SK-N-SH treated with all-trans-retinoic acid at 6 μM for 48 hours (cell line): ENCODE data around the gene MNAT1.

Experiments
- ATAC-seq: fragments of 200-7000 bp; cut with Tn5 transposase; 3 replicates; pipeline ENCODE4 v1.9.1; 2020; ENCODE audit warnings: mild to moderate bottlenecking, moderate library complexity
- ARNTL ChIP-seq: fragments of 450-650 bp; formaldehyde crosslinking; IDR thresholded peaks from 2 replicates; pipeline ENCODE4 v1.5.0; 2020; ENCODE audit warnings: low read depth, mild to moderate bottlenecking, moderate library complexity, borderline replicate concordance
- BACH2 ChIP-seq: fragments of 250-450 bp; sonication (Bioruptor Pico); IDR thresholded peaks from 2 replicates; pipeline ENCODE4 v1.9.0; 2021; ENCODE audit warnings: mild to moderate bottlenecking, borderline replicate concordance
- CREB5 ChIP-seq: fragments of 250-450 bp; sonication (Bioruptor Pico); IDR thresholded peaks from 2 replicates; pipeline ENCODE4 v1.5.1; 2020; ENCODE audit warnings: low read depth, mild to moderate bottlenecking, moderate library complexity
- CSDC2 ChIP-seq: fragments of 250-450 bp; sonication (Bioruptor Pico); IDR thresholded peaks from 2 replicates; pipeline ENCODE4 v1.5.0; 2020; ENCODE audit warnings: mild to moderate bottlenecking, moderate library complexity
- CSRNP3 ChIP-seq: fragments of 250-450 bp; sonication (Bioruptor Pico); IDR thresholded peaks from 2 replicates; pipeline ENCODE4 v1.5.1; 2021; ENCODE audit warnings: mild to moderate bottlenecking, moderate library complexity
- ESRRG ChIP-seq: fragments of 250-450 bp; sonication (Bioruptor Pico); IDR thresholded peaks from 2 replicates; pipeline ENCODE4 v1.6.1; 2021; ENCODE audit warnings: mild to moderate bottlenecking
- GLIS3 ChIP-seq: fragments of 250-450 bp; sonication (Bioruptor Pico); IDR thresholded peaks from 2 replicates; pipeline ENCODE4 v1.5.0; 2020; ENCODE audit warnings: mild to moderate bottlenecking, moderate library complexity
- ISL1 ChIP-seq: fragments of 250-450 bp; sonication (Bioruptor Pico); IDR thresholded peaks from 2 replicates; pipeline ENCODE4 v2.1.2; 2022; ENCODE audit warnings: mild to moderate bottlenecking, moderate library complexity
- OSR1 ChIP-seq: fragments of 250-450 bp; sonication (Bioruptor Pico); IDR thresholded peaks from 2 replicates; pipeline ENCODE4 v1.8.0; 2022; ENCODE audit warnings: moderate library complexity, mild to moderate bottlenecking, inconsistent platforms
- PATZ1 ChIP-seq: fragments of 250-450 bp; sonication (Bioruptor Pico); IDR thresholded peaks from 2 replicates; pipeline ENCODE4 v1.8.0; 2020; ENCODE audit warnings: mild to moderate bottlenecking, moderate library complexity, borderline replicate concordance
- POU6F1 ChIP-seq: fragments of 250-450 bp; sonication (Bioruptor Pico); IDR thresholded peaks from 2 replicates; pipeline ENCODE4 v1.8.0; 2021; ENCODE audit warnings: low read depth, mild to moderate bottlenecking, moderate library complexity, borderline replicate concordance
- PPARA ChIP-seq: fragments of 250-450 bp; sonication (Bioruptor Pico); IDR thresholded peaks from 2 replicates; pipeline ENCODE4 v1.5.0; 2020; ENCODE audit warnings: mild to moderate bottlenecking, borderline replicate concordance
- RARB ChIP-seq: fragments of 250-450 bp; sonication (Bioruptor Pico); IDR thresholded peaks from 2 replicates; pipeline ENCODE4 v1.8.0; 2021; ENCODE audit warnings: mild to moderate bottlenecking, moderate library complexity
- SNAI2 ChIP-seq: fragments of 250-450 bp; sonication (Bioruptor Pico); IDR thresholded peaks from 2 replicates; pipeline ENCODE4 v1.5.0; 2020; ENCODE audit warnings: mild to moderate bottlenecking, moderate library complexity
- TCF4 ChIP-seq: fragments of 250-450 bp; sonication (Bioruptor Pico); IDR thresholded peaks from 2 replicates; pipeline ENCODE4 v1.8.0; 2021; ENCODE audit warnings: mild to moderate bottlenecking, moderate library complexity, borderline replicate concordance
- TOX ChIP-seq: fragments of 250-450 bp; sonication (Bioruptor Pico); IDR thresholded peaks from 2 replicates; pipeline ENCODE4 v1.8.0; 2021; ENCODE audit warnings: mild to moderate bottlenecking, moderate library complexity, borderline replicate concordance
- TSHZ2 ChIP-seq: fragments of 250-450 bp; sonication (Bioruptor Pico); IDR thresholded peaks from 2 replicates; pipeline ENCODE4 v1.5.0; 2020; ENCODE audit warnings: mild to moderate bottlenecking, moderate library complexity
- ZC3H10 ChIP-seq: fragments of 250-450 bp; sonication (Bioruptor Pico); IDR thresholded peaks from 2 replicates; pipeline ENCODE4 v1.5.1; 2021; ENCODE audit warnings: mild to moderate bottlenecking, moderate library complexity
- ZFP3 ChIP-seq: fragments of 250-450 bp; sonication (Bioruptor Pico); IDR thresholded peaks from 2 replicates; pipeline ENCODE4 v1.5.0; 2020; ENCODE audit warnings: mild to moderate bottlenecking, moderate library complexity
- ZFP30 ChIP-seq: fragments of 450-650 bp; formaldehyde crosslinking; IDR thresholded peaks from 2 replicates; pipeline ENCODE4 v1.5.0; 2022; ENCODE audit warnings: mild to moderate bottlenecking, moderate library complexity
- ZNF565 ChIP-seq: fragments of 450-650 bp; formaldehyde crosslinking; conservative IDR thresholded peaks from 2 replicates; pipeline ENCODE4 v1.5.0; 2020; ENCODE audit warnings: low read depth, mild to moderate bottlenecking, moderate library complexity
- ZNF70 ChIP-seq: fragments of 450-650 bp; formaldehyde crosslinking; IDR thresholded peaks from 2 replicates; pipeline ENCODE4 v1.5.0; 2020; ENCODE audit warnings: mild to moderate bottlenecking, moderate library complexity
- ZNF8 ChIP-seq: fragments of 450-650 bp; formaldehyde crosslinking; IDR thresholded peaks from 2 replicates; pipeline ENCODE4 v1.5.0; 2020; ENCODE audit warnings: mild to moderate bottlenecking, moderate library complexity

The MNAT1 gene

GRCh38 chr14:60807247-60807646 is 72.7 kb downstream of the MNAT1 start:
- TF ChIP-seq ESRRG (CRISPR knock-in tag) (no peak), PPARA (CRISPR knock-in tag) (no peak), PATZ1 (CRISPR knock-in tag) (no peak), OSR1 (CRISPR knock-in tag) (no peak), ISL1 (CRISPR knock-in tag) (no peak), POU6F1 (no peak), RARB (CRISPR knock-in tag) (no peak), TOX (no peak), SNAI2 (CRISPR knock-in tag) (no peak), CSDC2 (CRISPR knock-in tag) (no peak), ZNF565 (CRISPR knock-in tag) (no peak), ARNTL (CRISPR knock-in tag) (no peak), ZNF8 (CRISPR knock-in tag) (no peak), ZC3H10 (no peak), TCF4 (CRISPR knock-in tag) (no peak), BACH2 (CRISPR knock-in tag) (no peak), ZNF70 (CRISPR knock-in tag) (no peak), GLIS3 (no peak), CSRNP3 (CRISPR knock-in tag) (no peak)
- TF ChIP-seq, all 23 proteins: peak for 0
- ATAC-seq: no peak

GRCh38 chr14:60807971-60808370 is 73.4 kb downstream of the MNAT1 start:
- TF ChIP-seq GLIS3 (no peak), SNAI2 (CRISPR knock-in tag) (no peak)
- TF ChIP-seq, all 23 proteins: peak for 0
- ATAC-seq: no peak; the same call in 2 of the 3 replicates

- no peak for ATAC-seq
- TF ChIP-seq GLIS3: no peak
- no peak for TF ChIP-seq TCF4 (CRISPR knock-in tag)
- no peak for TF ChIP-seq OSR1 (CRISPR knock-in tag)
- no peak for TF ChIP-seq ISL1 (CRISPR knock-in tag)
- no peak for TF ChIP-seq CSDC2 (CRISPR knock-in tag)
- TF ChIP-seq TOX: no peak
- TF ChIP-seq ZNF70 (CRISPR knock-in tag): no peak
- TF ChIP-seq ZNF565 (CRISPR knock-in tag): no peak
- TF ChIP-seq CREB5 (CRISPR knock-in tag): no peak
- no peak for TF ChIP-seq POU6F1
- no peak for TF ChIP-seq TSHZ2 (CRISPR knock-in tag)
- no peak for TF ChIP-seq ZFP3 (CRISPR knock-in tag)
- no peak for TF ChIP-seq SNAI2 (CRISPR knock-in tag)
- TF ChIP-seq PPARA (CRISPR knock-in tag): no peak
- no peak for TF ChIP-seq ZFP30 (CRISPR knock-in tag)
- no peak for TF ChIP-seq RARB (CRISPR knock-in tag)
- TF ChIP-seq BACH2 (CRISPR knock-in tag): no peak
- no peak for TF ChIP-seq ZNF8 (CRISPR knock-in tag)
- no peak for TF ChIP-seq CSRNP3 (CRISPR knock-in tag)
- no peak for TF ChIP-seq ESRRG (CRISPR knock-in tag)
These were observed 78.4 kb downstream of the MNAT1 start for GRCh38 chr14:60812987-60813386.
